D721Med (cell line): ENCODE data around the gene TFCP2L1.

Experiments
- DNase-seq: peaks from one replicate; pipeline ENCODE4 v3.0.0; 2011; ENCODE audit warnings: low spot score; ENCODE audit not compliant: insufficient read length
- FAIRE-seq: peaks from 2 replicates; lab custom pipeline; 2011; peaks lifted over from hg19 to GRCh38; lab: Jason Lieb, UNC
- CTCF ChIP-seq: IDR thresholded peaks from 2 replicates; pipeline ENCODE4 v1.5.1; 2012; ENCODE audit warnings: mild to moderate bottlenecking, control low read depth; ENCODE audit not compliant: insufficient read depth; ENCODE audit errors: missing control alignments

The TFCP2L1 gene

GRCh38 chr2:121196132-121196848, 88.7 kb downstream of the TFCP2L1 start:
- no peak for TF ChIP-seq CTCF
- FAIRE-seq (no peak), DNase-seq (no peak)

- no peak for TF ChIP-seq CTCF
- FAIRE-seq: no peak
- DNase-seq: no peak
Observed at GRCh38 chr2:121195036-121195435, 90.0 kb downstream of the TFCP2L1 start.

GRCh38 chr2:121194626-121195025, 90.4 kb downstream of the TFCP2L1 start:
- TF ChIP-seq CTCF: no peak
- DNase-seq (no peak), FAIRE-seq (no peak)

- no peak for FAIRE-seq
- DNase-seq: no peak
- no peak for TF ChIP-seq CTCF
Observed at GRCh38 chr2:121193185-121193584, 91.8 kb downstream of the TFCP2L1 start.

- DNase-seq (no peak), FAIRE-seq (no peak)
- TF ChIP-seq CTCF: no peak
Observed at GRCh38 chr2:121192576-121192975, 92.4 kb downstream of the TFCP2L1 start.

GRCh38 chr2:121191191-121192170, 93.5 kb downstream of the TFCP2L1 start:
- FAIRE-seq: no peak
- no peak for TF ChIP-seq CTCF
- DNase-seq: no peak
